Measurements from ENCODE around the gene GRID2IP. TPM values are rescaled to one million over a fixed set of nuclear protein-coding genes. Genes with fewer than 3 reads are reported as not detected.
A peak's percentile ranks its signal among the peaks of the same experiment; 100 is the strongest.

The GRID2IP gene
- polyA plus RNA-seq, 1 donor (not counting 4 experiments of a cell fraction or from before 2014, with no cell fraction given), result 0.04 TPM

DNA sequence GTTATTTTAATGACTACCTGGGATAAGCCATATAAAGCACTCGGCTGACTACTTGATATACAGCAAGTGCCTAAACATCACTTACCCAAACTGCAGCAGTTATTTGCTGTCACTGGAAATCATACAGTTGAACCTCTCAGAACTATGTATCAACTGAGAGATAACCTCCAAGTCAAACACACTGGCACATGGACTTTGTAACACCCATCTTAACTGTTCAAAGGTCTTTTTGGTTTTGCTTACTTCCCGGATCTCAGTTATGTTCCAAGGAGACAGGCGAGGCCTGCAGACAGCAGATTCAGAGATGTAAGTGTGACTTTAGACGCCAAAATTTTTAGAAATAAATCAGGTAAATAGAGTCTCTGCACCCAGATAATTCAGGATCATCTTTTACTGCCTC, 69.0 kb downstream of the GRID2IP start:
- no peak for DNase-seq (ENCODE audit: low read depth, low spot score)

DNA sequence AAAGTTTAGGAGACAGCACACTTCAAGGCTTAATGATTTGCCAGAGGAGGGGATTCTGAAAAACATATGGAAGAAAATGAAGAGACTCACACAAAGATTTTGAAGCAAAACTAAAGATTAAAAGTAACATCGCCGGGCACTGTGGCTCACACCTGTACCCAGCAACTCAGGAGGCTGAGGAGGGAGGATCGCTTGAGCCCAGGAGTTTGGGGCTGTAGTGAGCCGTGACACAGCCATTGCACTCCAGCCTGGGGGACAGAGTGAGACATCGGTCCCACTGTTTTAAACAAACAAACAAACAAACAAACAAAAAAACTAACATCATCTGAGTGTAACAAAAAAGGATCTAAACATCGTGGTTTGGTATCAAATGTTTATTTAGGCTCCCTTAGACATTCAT, 69.8 kb downstream of the GRID2IP start:
- no peaks in the 10 kb centered on the region for H3K27me3 ChIP-seq (ENCODE audit: control insufficient read depth, extremely low read depth, insufficient read depth, low read length)
- dilution Hi-C loops (cut with MboI; ENCODE audit: extremely low pct_ligation_motif_present, low sequenced_read_pairs), result no loop called here
- no peak overlapping the region for H3K4me3 ChIP-seq (ENCODE audit: control insufficient read depth in 2 of 3, extremely low read depth in 1 of 3, insufficient read depth in 2 of 3, low read depth in 1 of 3, low read length in 3 of 3)
- no peak overlapping the region for H3K4me2 ChIP-seq (ENCODE audit: control insufficient read depth, extremely low read depth, insufficient read depth, low read depth, low read length)
- no peak for FAIRE-seq
- H3K79me2 ChIP-seq (ENCODE audit: control insufficient read depth, insufficient read depth, low read length), result peaks cover 74% of the 10 kb centered on the region
- TF ChIP-seq, protein P1, sequence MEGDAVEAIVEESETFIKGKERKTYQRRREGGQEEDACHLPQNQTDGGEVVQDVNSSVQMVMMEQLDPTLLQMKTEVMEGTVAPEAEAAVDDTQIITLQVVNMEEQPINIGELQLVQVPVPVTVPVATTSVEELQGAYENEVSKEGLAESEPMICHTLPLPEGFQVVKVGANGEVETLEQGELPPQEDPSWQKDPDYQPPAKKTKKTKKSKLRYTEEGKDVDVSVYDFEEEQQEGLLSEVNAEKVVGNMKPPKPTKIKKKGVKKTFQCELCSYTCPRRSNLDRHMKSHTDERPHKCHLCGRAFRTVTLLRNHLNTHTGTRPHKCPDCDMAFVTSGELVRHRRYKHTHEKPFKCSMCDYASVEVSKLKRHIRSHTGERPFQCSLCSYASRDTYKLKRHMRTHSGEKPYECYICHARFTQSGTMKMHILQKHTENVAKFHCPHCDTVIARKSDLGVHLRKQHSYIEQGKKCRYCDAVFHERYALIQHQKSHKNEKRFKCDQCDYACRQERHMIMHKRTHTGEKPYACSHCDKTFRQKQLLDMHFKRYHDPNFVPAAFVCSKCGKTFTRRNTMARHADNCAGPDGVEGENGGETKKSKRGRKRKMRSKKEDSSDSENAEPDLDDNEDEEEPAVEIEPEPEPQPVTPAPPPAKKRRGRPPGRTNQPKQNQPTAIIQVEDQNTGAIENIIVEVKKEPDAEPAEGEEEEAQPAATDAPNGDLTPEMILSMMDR (optimal IDR thresholded peaks at IDR 0.05 in 1 of 3, IDR thresholded peaks at IDR 0.05 in 1 of 3, conservative IDR thresholded peaks at IDR 0.05 in 1 of 3; ENCODE audit: extremely low read depth in 1 of 3, insufficient read depth in 2 of 3, low read length in 3 of 3), result no peak
- no peak for TF ChIP-seq EZH2 (IDR thresholded peaks at IDR 0.05; ENCODE audit: low read length)
- H3K36me3 ChIP-seq (ENCODE audit: control insufficient read depth in 2 of 2, extremely low read depth in 1 of 2, insufficient read depth in 2 of 2, low read length in 2 of 2), result peaks cover 7 to 14% of the 10 kb centered on the region in 2 experiments
- H3K27ac ChIP-seq (ENCODE audit: control insufficient read depth, insufficient read depth, low read length), result no peak overlapping the region
- H3K9me3 ChIP-seq (ENCODE audit: control insufficient read depth, low read depth, low read length), result no peaks in the 10 kb centered on the region
- no peak overlapping the region for H2AFZ ChIP-seq (ENCODE audit: control insufficient read depth, low read length)
- H3K4me1 ChIP-seq (ENCODE audit: control insufficient read depth, extremely low read depth, insufficient read depth, low read length), result peaks cover 7% of the 10 kb centered on the region
- peaks cover 29% of the 10 kb centered on the region for H4K20me1 ChIP-seq (ENCODE audit: control insufficient read depth, extremely low read depth, insufficient read depth, low read length)
- DNase-seq (ENCODE audit: low read depth, low spot score), result no peak
- H3K9ac ChIP-seq (ENCODE audit: control insufficient read depth, extremely low read depth, insufficient read depth, low read length), result no peak overlapping the region
- no peaks in the 10 kb centered on the region for H3K9me1 ChIP-seq (ENCODE audit: control insufficient read depth, extremely low read depth, insufficient read depth, low read length)

More for the DNA sequence above, 69.0 kb downstream of the GRID2IP start:
- H3K4me2 ChIP-seq (ENCODE audit: control insufficient read depth, extremely low read depth, insufficient read depth, low read depth, low read length), result peak overlapping the region; percentile 84
- H4K20me1 ChIP-seq (ENCODE audit: control insufficient read depth, extremely low read depth, insufficient read depth, low read length), result peaks cover 23% of the 10 kb centered on the region
- H3K27ac ChIP-seq (ENCODE audit: control insufficient read depth, insufficient read depth, low read length), result no peak overlapping the region
- H3K4me3 ChIP-seq (ENCODE audit: control insufficient read depth in 2 of 3, extremely low read depth in 1 of 3, insufficient read depth in 2 of 3, low read depth in 1 of 3, low read length in 3 of 3), result peak overlapping the region; percentile 77 to 94 (median 91)
- no peak for TF ChIP-seq EZH2 (IDR thresholded peaks at IDR 0.05; ENCODE audit: low read length)
- TF ChIP-seq, protein P1 (optimal IDR thresholded peaks at IDR 0.05 in 1 of 3, IDR thresholded peaks at IDR 0.05 in 1 of 3, conservative IDR thresholded peaks at IDR 0.05 in 1 of 3; ENCODE audit: extremely low read depth in 1 of 3, insufficient read depth in 2 of 3, low read length in 3 of 3), result no peak
- no peak for FAIRE-seq
- no peak overlapping the region for H2AFZ ChIP-seq (ENCODE audit: control insufficient read depth, low read length)
- no peaks in the 10 kb centered on the region for H3K9me3 ChIP-seq (ENCODE audit: control insufficient read depth, low read depth, low read length)
- peaks cover 4 to 8% of the 10 kb centered on the region in 2 experiments for H3K36me3 ChIP-seq (ENCODE audit: control insufficient read depth in 2 of 2, extremely low read depth in 1 of 2, insufficient read depth in 2 of 2, low read length in 2 of 2)
- no peaks in the 10 kb centered on the region for H3K9me1 ChIP-seq (ENCODE audit: control insufficient read depth, extremely low read depth, insufficient read depth, low read length)
- H3K79me2 ChIP-seq (ENCODE audit: control insufficient read depth, insufficient read depth, low read length), result peaks cover 65% of the 10 kb centered on the region
- H3K27me3 ChIP-seq (ENCODE audit: control insufficient read depth, extremely low read depth, insufficient read depth, low read length), result no peaks in the 10 kb centered on the region
- peak overlapping the region; percentile 37 for H3K9ac ChIP-seq (ENCODE audit: control insufficient read depth, extremely low read depth, insufficient read depth, low read length)
- dilution Hi-C loops (cut with MboI; ENCODE audit: extremely low pct_ligation_motif_present, low sequenced_read_pairs), result no loop called here
- H3K4me1 ChIP-seq (ENCODE audit: control insufficient read depth, extremely low read depth, insufficient read depth, low read length), result peaks cover 7% of the 10 kb centered on the region

Data from keratinocyte (primary cell).